Ovary (tissue), 3 donors: Measurements from ENCODE around the gene DGKD.

Source experiments
- CTCF ChIP-seq, 3 donors: fragments of 450-650 bp in 2 of 3; fragments of 200-600 bp in 1 of 3; IDR thresholded peaks; one replicate each; pipeline versions ENCODE4 v1.5.1 to v1.8.0; 2016 to 2022; ENCODE audit warnings: antibody characterized with exemption in 3 of 3, mild to moderate bottlenecking in 1 of 3
- EP300 ChIP-seq: sonication (generic); formaldehyde crosslinking; IDR thresholded peaks from one replicate; pipeline ENCODE4 v1.6.1; 2017; ENCODE audit warnings: antibody characterized with exemption
- POLR2A ChIP-seq: fragments of 450-650 bp; IDR thresholded peaks from one replicate; pipeline ENCODE4 v1.6.1; 2017; ENCODE audit warnings: antibody characterized with exemption, mild to moderate bottlenecking, moderate library complexity
- donor health status: DM: no; HTN: no; CAD: no.

DNA sequence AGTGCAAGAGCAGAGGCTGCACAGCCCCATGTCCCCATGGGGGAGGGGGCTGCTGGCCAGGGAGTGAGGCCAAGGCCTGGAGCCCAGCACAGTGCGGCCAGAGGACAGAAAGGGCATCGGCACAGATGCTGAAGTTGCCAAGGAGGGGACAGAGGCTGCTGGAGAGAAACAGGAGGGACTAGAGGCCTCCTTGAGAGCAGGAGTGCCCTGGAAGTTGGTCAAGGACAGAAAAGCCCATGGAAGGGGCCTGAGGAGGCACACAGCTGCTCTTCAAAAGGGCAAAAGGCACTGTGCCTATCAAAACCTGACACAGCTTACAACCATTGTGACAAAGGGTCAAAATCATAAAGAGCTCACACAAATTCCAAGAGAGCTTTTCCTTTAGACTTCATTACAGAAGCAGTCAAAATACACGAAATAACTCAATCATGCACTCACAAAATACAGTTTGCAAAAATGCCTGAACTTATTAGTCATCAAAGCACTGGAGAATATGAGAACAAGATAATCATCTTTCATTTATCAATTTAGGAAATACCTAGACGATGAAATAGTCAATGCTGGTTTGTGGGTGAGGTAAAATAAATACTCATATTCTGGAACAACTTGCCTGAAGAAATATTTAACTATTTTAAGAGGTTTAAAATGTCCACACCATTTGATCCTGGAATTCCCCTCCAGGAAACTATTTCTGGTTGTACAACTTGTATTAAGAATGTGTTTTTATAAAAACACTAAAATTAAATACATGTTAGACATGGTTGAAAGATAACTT, 132.7 kb downstream of the DGKD start:
- TF ChIP-seq EP300: no peak
- no peak for TF ChIP-seq CTCF (IDR thresholded peaks at IDR 0.05)
- no peak for TF ChIP-seq POLR2A
